GM23248 (cell line): ENCODE data around the gene LEF1. TPM values are rescaled to one million over a fixed set of nuclear protein-coding genes. Genes with fewer than 3 reads are reported as not detected.

Experiments
- DNase-seq: peaks from one replicate; pipeline ENCODE4 v3.0.0-alpha.2; 2015
- H2AFZ ChIP-seq: fragments of 200-600 bp; sonication (generic); 2 replicates; pipeline ENCODE4 v1.6.1; 2016; ENCODE audit warnings: antibody characterized with exemption
- H3F3A ChIP-seq: fragments of 200-600 bp; sonication (generic); 2 replicates; pipeline ENCODE4 v1.6.1; 2016; ENCODE audit warnings: mild to moderate bottlenecking, antibody characterized with exemption, mixed run types; ENCODE audit not compliant: insufficient read depth
- H3K27ac ChIP-seq: fragments of 200-600 bp; sonication (generic); 2 replicates; pipeline ENCODE4 v1.5.1; 2016; ENCODE audit warnings: mild to moderate bottlenecking
- H3K27me3 ChIP-seq: fragments of 200-600 bp; sonication (generic); replicated peaks from 2 replicates; pipeline ENCODE4 v1.6.1; 2016; ENCODE audit warnings: mild to moderate bottlenecking; ENCODE audit not compliant: insufficient read depth
- H3K36me3 ChIP-seq: fragments of 200-600 bp; sonication (generic); 2 replicates; pipeline ENCODE4 v1.6.1; 2016; ENCODE audit warnings: low read depth, mild to moderate bottlenecking
- H3K4me1 ChIP-seq: fragments of 200-600 bp; sonication (generic); 2 replicates; pipeline ENCODE4 v1.6.1; 2016; ENCODE audit warnings: mild to moderate bottlenecking; ENCODE audit not compliant: insufficient read depth
- H3K4me2 ChIP-seq: fragments of 200-600 bp; sonication (generic); one replicate; pipeline ENCODE4 v1.6.1; 2016; ENCODE audit warnings: mild to moderate bottlenecking; ENCODE audit not compliant: unreplicated experiment
- H3K4me3 ChIP-seq: fragments of 200-600 bp; sonication (generic); 2 replicates; pipeline ENCODE4 v1.5.1; 2016; ENCODE audit warnings: mild to moderate bottlenecking
- H3K79me2 ChIP-seq: fragments of 200-600 bp; sonication (generic); 2 replicates; pipeline ENCODE4 v1.6.1; 2016; ENCODE audit warnings: mild to moderate bottlenecking; ENCODE audit not compliant: insufficient read depth
- H3K9ac ChIP-seq: fragments of 200-600 bp; sonication (generic); 2 replicates; pipeline ENCODE4 v1.6.1; 2016; ENCODE audit warnings: mild to moderate bottlenecking
- H3K9me2 ChIP-seq: fragments of 200-600 bp; sonication (generic); 2 replicates; pipeline ENCODE4 v1.6.1; 2016; ENCODE audit warnings: mixed run types, mild to moderate bottlenecking, moderate library complexity; ENCODE audit not compliant: insufficient read depth
- H3K9me3 ChIP-seq: fragments of 200-600 bp; sonication (generic); one replicate; pipeline ENCODE4 v1.6.1; 2017; ENCODE audit warnings: low read depth
- H4K20me1 ChIP-seq: fragments of 200-600 bp; sonication (generic); 2 replicates; pipeline ENCODE4 v1.6.0; 2016; ENCODE audit not compliant: insufficient read depth
- EZH2 ChIP-seq: fragments of 200-600 bp; sonication (generic); IDR thresholded peaks from 2 replicates; pipeline ENCODE4 v1.6.1; 2018; ENCODE audit warnings: antibody characterized with exemption, mild to moderate bottlenecking; ENCODE audit not compliant: insufficient read depth, poor library complexity, severe bottlenecking
- EZH2phosphoT487 ChIP-seq: fragments of 200-600 bp; sonication (generic); IDR thresholded peaks from 2 replicates; pipeline ENCODE4 v1.6.1; 2018; ENCODE audit warnings: antibody characterized with exemption, moderate library complexity, mild to moderate bottlenecking, low read depth; ENCODE audit not compliant: insufficient read depth
- WGBS, 2 experiments: methylation state at CpG; one replicate each; pipeline ENCODE4 v1.1.6; 2015 to 2017; ENCODE audit warnings: low lambda C conversion rate in 2 of 2, low coverage in 1 of 2; ENCODE audit errors: missing lambda C conversion rate in 2 of 2; 5-methylcytosine and 5-hydroxymethylcytosine counted together
- in situ Hi-C: fragments of 300-500 bp; cut with MboI; formaldehyde crosslinking; loops from 2 replicates; pipeline ENCODE4 v1.15.0; 2020
- polyA plus RNA-seq: library from polyadenylated mRNA; unstranded; fragments of >200 nt; fragmentation: Nextera tagmentation; extraction: Ambion mirVana; gene quantifications from 2 replicates; pipeline ENCODE4 v1.2.1, GENCODE V29; 2016
- total RNA-seq: library from RNA; depleted of rRNA; stranded (reverse); fragments of >200 nt; shearing (Covaris generic); gene quantifications from 2 replicates; pipeline ENCODE4 v1.2.3, GENCODE V29; 2014

LEF1 gene
- total and polyA plus RNA-seq, 2 experiments from 2014 or later = 0.23 TPM; not detected in 1

GRCh38 chr4:108141213-108141950 is 27.4 kb downstream of the LEF1 start:
- Histone ChIP-seq H3K4me2 (no peak overlapping the region), H3K9ac (no peak overlapping the region), H3K36me3 (no peaks in the 10 kb centered on the region), H2AFZ (no peak overlapping the region), H4K20me1 (no peaks in the 10 kb centered on the region), H3K4me1 (no peaks in the 10 kb centered on the region), H3F3A (no peaks in the 10 kb centered on the region), H3K27ac (no peak overlapping the region), H3K79me2 (no peaks in the 10 kb centered on the region), H3K9me3 (no peaks in the 10 kb centered on the region), H3K4me3 (no peak overlapping the region), H3K9me2 (no peaks in the 10 kb centered on the region), H3K27me3 (peaks cover 37% of the 10 kb centered on the region)
- TF ChIP-seq EZH2phosphoT487 = no peak
- 13 to 15% methylated on average over 12 of the region's 12 CpGs for WGBS, 2 experiments
- in situ Hi-C loops = no loop called here
- no peak for DNase-seq

GRCh38 chr4:108140328-108140727 is 28.4 kb downstream of the LEF1 start:
- Histone ChIP-seq H3K9me3 (no peaks in the 10 kb centered on the region), H2AFZ (no peak overlapping the region), H3K4me2 (no peak overlapping the region), H3K36me3 (no peaks in the 10 kb centered on the region), H3K4me1 (no peaks in the 10 kb centered on the region), H3K9ac (no peak overlapping the region), H3K27me3 (peaks cover 37% of the 10 kb centered on the region), H3F3A (no peaks in the 10 kb centered on the region), H3K79me2 (no peaks in the 10 kb centered on the region), H3K27ac (no peak overlapping the region), H3K4me3 (no peak overlapping the region), H4K20me1 (no peaks in the 10 kb centered on the region), H3K9me2 (no peaks in the 10 kb centered on the region)
- in situ Hi-C loops = no loop called here
- 69 to 72% methylated on average over 7 of the region's 7 CpGs for WGBS, 2 experiments
- no peak for TF ChIP-seq EZH2
- no peak for TF ChIP-seq EZH2phosphoT487
- no peak for DNase-seq

- in situ Hi-C loops = no loop called here
- Histone ChIP-seq H2AFZ (no peak overlapping the region), H4K20me1 (no peaks in the 10 kb centered on the region), H3K79me2 (no peaks in the 10 kb centered on the region), H3K4me2 (no peak overlapping the region), H3K36me3 (no peaks in the 10 kb centered on the region), H3K9ac (no peak overlapping the region), H3K9me2 (no peaks in the 10 kb centered on the region), H3F3A (no peaks in the 10 kb centered on the region), H3K9me3 (no peaks in the 10 kb centered on the region), H3K4me1 (no peaks in the 10 kb centered on the region), H3K27ac (no peak overlapping the region), H3K4me3 (no peak overlapping the region), H3K27me3 (peaks cover 38% of the 10 kb centered on the region; the same call in 1 of the 2 replicates)
- 63 to 65% methylated on average over 2 of the region's 2 CpGs for WGBS, 2 experiments
- no peak for TF ChIP-seq EZH2
- TF ChIP-seq EZH2phosphoT487 = no peak
- DNase-seq = no peak
These were observed 29.6 kb downstream of the LEF1 start for GRCh38 chr4:108139089-108139488.

DNA sequence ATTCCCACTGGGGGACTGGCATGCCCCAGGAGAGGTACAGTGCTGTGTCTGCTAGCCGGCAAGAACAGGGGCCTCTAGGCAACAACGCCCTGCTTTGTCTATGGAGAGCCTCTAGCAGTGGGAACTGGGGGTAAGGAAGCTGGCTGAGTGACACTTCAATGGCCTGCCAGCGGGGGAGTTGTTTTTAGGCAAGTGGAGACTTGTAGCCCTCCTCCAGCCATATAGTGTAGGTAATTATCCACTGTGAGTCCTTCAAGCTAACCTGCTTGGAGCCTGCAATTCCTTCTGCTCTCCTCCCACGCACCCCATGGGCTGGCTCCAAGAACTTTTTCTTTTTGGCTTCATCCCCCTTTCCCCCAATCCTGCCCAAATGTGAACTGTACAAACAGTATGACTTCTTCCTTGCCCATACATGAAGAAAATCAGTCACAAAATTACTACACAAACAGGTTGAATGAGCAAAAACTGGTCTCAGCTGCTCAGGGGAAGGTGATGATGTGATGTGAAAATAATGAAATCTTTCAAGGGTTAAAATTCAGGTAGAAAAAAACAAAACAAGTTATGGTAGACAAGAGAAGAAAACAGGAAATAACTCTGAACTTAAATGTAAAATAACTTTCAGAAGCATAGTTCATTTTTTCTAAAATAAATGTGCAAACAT is 33.1 kb downstream of the LEF1 start:
- H2AFZ ChIP-seq = no peak overlapping the region
- WGBS, 2 experiments = 35 to 49% methylated on average over 4 of the region's 4 CpGs
- H3K4me3 ChIP-seq = no peak overlapping the region
- no peak overlapping the region for H3K27ac ChIP-seq
- TF ChIP-seq EZH2 (no peak), EZH2phosphoT487 (no peak)
- no peaks in the 10 kb centered on the region for H4K20me1 ChIP-seq
- DNase-seq = no peak
- no peaks in the 10 kb centered on the region for H3K4me1 ChIP-seq
- H3K9me2 ChIP-seq = no peaks in the 10 kb centered on the region
- H3K9ac ChIP-seq = no peak overlapping the region
- no peaks in the 10 kb centered on the region for H3K9me3 ChIP-seq
- in situ Hi-C loops = no loop called here
- H3K79me2 ChIP-seq = no peaks in the 10 kb centered on the region
- no peaks in the 10 kb centered on the region for H3F3A ChIP-seq
- H3K27me3 ChIP-seq = peaks cover 25% of the 10 kb centered on the region
- no peaks in the 10 kb centered on the region for H3K36me3 ChIP-seq
- no peak overlapping the region for H3K4me2 ChIP-seq
